HG03378 (cell line): Measurements from ENCODE around the gene MAPK8IP3.

ENCODE experiments used
- ATAC-seq: cut with Tn5 transposase; IDR thresholded peaks from one replicate; pipeline ENCODE4 v1.9.1; 2021; ENCODE audit warnings: mild to moderate bottlenecking, moderate library complexity; ENCODE audit not compliant: unreplicated experiment

Gene MAPK8IP3

DNA sequence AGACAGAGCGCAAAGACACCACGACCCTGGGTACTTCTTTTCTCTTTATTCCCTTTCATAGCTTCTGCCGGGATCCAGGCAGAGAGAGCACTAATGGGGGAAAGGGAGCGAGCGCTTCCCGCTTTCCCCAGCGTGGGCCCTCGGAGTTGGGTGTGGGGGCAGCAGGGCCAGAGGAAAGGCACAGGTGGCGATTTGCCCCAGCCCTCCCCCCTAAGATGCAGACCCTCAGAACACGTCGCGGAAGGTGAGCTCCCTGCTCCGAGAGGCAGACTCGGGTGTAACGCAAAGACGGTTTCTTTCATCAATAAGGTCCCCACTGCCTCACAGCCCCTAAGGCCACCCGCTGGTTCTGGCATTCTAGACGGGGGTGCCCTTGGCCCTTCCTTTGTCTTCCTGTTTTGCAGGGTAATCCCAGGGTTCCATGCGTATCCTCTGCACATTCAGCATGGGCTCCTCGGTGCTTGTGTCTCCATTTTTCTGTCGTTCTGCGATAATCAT, 65.9 kb downstream of the MAPK8IP3 start:
- ATAC-seq: no peak

DNA sequence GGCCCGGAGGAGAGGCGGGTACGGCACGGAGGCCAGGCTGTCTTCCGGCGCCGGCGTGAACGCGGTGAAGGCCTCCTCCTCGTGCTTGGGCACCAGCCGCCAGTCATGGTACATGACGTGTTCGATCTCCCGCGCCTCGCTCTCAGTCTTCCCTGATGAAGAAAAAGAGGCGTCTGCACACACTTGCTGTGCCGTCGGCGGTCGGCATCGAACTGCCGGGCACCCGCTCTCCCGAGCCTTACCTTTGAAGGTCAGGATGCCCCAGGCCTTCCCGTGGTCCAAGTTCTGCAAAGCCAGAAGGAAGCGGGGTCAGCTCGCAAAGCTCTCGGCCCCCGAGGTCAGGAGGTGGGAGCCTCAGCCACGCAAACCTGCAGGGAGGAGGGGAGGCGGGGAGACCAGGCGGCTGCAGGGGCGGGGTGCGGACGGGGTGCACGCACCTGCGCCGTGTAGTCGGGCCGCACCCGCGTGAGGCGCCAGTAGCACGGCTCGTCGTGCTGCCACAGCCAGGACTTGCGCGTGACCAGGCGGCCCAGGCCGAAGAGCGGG, 66.4 kb downstream of the MAPK8IP3 start, which contains the start of gene EME2:
Gene EME2 (plus strand): TSS at position 449 of the 546 bp plus-strand sequence. CDS start 418 bp downstream, outside the sequence.
- no peak for ATAC-seq

DNA sequence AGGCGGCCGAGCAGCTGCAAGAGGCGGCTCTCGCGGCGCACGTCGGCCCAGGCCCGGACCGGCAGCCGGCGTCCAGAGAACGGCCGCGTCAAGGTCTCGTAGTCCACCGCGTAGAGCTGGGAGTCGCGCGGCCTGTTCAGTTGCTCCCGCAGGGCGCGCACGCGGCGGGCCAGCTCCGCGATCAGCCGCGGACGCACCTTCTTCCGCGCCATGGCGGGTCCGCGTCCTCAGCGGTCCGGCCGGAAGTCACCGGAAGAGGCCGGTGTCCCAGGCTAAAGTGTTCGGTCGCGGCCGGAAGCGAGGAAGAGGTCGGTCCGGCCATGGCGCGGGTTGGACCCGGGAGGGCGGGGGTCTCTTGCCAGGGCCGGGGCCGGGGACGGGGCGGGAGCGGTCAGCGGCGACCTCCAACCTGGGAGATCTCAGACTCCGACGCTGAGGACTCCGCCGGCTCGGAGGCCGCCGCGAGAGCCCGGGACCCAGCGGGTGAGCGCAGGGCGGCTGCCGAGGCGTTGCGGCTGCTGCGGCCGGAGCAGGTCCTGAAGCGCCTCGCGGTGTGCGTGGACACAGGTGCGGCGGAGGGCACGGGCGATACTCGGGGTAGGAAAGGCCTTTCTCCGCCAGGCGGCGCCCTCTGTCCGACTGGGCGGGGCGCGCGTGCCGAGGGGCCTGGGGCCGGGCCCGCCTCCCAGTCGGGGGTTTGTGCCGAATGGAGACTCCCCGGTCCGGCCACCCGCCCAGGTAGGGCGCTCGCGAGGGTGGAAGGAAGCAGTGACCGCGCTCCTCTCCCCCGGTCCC, 67.1 kb downstream of the MAPK8IP3 start, which contains the start of gene MRPS34:
Gene MRPS34 (minus strand): TSS at position 227 of the 795 bp plus-strand sequence. CDS start 15 bp downstream, at position 212.
- no peak for ATAC-seq

DNA sequence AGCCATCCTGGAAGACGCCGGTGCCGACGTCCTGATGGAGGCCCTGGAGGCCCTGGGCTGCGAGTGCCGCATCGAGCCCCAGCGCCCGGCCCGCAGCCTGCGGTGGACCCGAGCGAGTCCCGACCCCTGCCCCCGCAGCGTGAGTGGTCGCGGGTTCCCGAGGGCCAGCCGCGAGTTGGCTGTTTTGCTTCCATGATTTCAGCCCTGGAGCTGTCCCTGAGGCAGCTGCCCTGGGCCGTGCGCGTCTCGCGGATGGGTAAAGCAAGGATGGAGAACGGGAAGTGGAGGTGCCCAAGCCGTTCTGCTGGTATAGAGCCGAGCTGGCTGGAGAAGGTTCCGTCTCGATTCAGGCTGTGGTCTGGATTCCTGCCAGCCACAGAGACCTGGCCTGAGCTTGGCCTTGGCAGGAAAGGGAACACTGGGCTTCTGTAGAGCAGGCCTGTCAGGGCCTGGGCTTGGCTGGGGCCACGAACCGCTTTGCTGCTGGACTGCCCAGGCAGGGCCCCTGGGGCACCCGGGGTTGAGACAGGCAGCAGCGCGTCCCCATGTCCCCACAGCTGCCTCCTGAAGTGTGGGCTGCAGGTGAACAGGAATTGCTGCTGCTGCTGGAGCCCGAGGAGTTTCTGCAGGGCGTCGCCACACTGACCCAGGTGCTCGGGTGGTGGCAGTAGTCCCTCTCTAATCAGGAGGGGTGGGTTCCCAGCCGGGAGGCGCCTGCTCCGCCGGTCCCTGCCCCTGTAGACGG, 67.9 kb downstream of the MAPK8IP3 start:
- no peak for ATAC-seq

DNA sequence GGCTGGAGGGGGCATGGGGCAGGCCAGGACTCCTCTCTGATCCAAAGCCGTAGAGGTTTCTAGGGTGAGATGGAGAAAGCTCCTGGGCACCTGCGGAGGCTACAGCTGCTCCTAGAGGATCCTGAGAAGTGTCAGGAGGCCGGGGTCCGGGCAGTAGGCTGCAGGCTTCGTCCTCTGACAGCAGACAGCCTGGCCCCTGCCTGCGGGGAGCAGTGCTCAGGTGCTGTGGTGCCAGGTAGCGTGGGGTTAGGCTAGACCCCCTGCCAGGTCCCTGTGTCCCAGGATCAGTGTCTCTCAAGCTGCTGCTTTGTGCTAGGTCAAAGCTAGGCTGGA, 68.4 kb downstream of the MAPK8IP3 start:
- no peak for ATAC-seq

- ATAC-seq: no peak
Observed at GRCh38 chr16:1775006-1775845, 69.2 kb downstream of the MAPK8IP3 start.

DNA sequence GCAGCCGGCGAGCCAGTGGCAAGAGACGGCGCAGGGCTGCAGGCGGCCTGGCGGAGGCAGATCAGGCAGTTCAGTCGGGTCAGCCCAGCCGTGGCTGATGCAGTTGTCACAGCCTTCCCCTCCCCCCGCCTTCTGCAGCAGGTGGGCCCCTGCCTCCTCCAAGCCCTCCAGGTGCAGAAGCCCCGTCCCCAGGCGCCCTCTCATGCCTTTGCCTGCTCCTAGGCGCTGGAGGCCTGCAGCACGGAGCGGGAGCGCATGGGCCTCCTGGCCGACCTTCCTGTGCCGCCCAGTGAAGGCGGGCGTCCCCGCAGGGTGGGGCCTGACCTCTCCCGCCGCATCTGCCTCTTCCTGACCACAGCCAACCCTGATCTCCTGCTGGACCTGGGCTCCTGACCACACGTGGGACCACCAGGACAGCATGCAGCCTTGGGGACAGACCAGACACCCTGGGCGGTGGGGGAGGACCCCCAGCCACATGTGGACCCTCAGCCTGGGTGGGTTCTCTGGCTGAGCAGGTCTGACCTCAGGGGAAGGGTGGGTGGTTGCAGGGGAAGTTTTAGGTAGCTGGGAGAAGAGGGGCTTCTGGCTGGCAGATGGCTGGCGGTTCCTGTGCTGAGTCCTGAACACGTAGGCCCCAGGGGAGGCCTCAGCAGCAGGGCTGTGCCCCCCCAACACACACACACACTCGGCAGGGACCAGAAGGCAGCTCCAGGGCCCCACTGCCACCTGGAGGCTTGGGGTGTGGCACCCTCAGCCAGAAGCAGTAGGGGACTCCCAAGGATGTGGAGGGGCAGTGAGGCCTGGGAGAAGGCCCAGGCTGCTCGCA, 70.1 kb downstream of the MAPK8IP3 start:
- no peak for ATAC-seq

DNA sequence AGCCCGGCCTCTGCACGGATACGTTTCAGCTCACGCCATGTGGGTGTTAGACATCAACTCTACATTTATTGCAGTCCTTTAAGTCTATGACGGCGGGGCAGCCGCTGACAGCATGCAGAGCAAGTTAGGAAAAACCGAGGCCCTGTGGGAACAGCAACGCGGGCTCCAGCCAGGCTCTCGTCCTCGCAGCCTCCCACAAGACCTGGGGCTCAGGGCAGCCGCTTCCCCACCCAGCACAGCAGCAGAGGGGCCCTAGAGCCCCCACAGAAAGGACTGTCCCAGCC, 70.6 kb downstream of the MAPK8IP3 start:
- ATAC-seq: no peak

GRCh38 chr16:1776991-1777374, 71.0 kb downstream of the MAPK8IP3 start:
- ATAC-seq: no peak

DNA sequence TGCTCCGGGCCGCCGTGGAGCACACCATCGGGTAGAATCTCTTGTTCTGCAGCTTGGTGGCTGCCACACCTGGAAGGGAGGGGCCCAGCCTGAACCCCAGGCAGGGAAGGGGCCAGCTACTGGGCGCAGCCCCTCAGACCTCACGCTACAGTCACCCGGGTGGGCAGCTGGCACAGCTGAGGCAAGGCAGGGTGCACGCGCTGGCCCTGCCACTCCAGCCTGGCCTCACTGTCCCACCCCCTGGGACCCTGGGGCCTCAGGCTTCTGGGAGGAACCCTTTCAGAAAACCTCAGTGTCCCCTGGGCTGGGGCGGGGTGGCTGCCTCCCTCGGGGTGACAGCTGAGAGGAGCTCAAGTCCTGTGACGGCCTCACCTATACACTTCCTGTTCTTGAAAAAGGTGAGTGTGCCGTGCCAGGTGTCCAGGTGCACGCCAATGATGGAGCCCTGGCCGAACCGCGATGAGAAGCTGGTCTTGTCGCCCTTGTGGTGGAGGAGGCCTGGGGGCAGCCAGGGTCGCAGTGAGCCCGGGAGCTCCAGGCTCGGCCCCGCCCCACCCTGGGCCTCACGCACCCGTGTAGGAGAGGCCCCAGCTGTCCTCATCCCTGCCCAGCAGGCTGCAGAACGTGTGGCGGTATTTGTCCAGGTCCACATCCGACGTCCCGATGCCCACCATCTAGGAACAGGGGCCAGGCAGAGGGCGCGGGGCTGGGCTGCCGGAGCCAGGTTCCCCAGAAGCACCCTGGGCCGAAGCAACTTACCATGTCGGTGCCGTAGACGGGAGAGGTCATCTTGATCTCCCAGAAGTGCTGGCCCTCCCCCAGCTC, 71.6 kb downstream of the MAPK8IP3 start:
- no peak for ATAC-seq

GRCh38 chr16:1778200-1779179, 72.5 kb downstream of the MAPK8IP3 start:
- ATAC-seq: no peak

GRCh38 chr16:1779234-1779701, 73.3 kb downstream of the MAPK8IP3 start:
- no peak for ATAC-seq

- ATAC-seq: no peak
Observed at GRCh38 chr16:1779741-1780676, 74.0 kb downstream of the MAPK8IP3 start.

DNA sequence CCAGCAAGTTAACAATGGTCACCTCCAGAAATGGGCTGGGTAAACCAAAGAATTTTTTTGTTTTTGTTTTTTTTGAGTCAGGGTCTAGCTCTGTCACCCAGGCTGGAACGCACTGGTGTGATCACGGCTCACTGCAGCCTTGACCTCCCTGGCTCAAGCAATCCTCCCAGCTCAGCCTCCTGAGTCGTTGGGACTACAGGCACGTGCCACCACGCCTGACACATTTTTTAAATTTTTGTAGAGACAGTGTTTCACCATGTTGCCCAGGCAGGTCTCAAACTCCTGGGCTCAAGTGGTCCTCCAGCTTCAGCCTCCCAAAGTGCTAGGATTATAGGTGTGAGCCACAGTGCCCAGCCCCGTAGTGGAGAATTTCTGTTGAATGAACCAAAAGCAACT, 74.7 kb downstream of the MAPK8IP3 start:
- no peak for ATAC-seq

- no peak for ATAC-seq
Observed at GRCh38 chr16:1781254-1781653, 75.3 kb downstream of the MAPK8IP3 start.

- no peak for ATAC-seq
Observed at GRCh38 chr16:1781758-1782407, 75.9 kb downstream of the MAPK8IP3 start.
